Tibial artery (tissue), 4 donors: ENCODE data around the gene SLCO3A1.
A peak's percentile ranks its signal among the peaks of the same experiment; 100 is the strongest.

Experiments used
- DNase-seq, 2 donors: peaks; one replicate each; pipeline ENCODE4 v3.0.0-alpha.2; 2019
- H3K27ac ChIP-seq, 2 donors: fragments of 200-600 bp; sonication (generic) in 1 of 2; 1 replicate in 1 of 2; 2 replicates in 1 of 2; pipeline ENCODE4 v1.5.1; 2018 to 2019; ENCODE audit warnings: mild to moderate bottlenecking in 1 of 2
- H3K27me3 ChIP-seq, 2 donors: fragments of 200-600 bp; sonication (generic) in 1 of 2; one replicate each; pipeline versions ENCODE4 v1.5.1 to v1.6.0; 2016 to 2019
- H3K36me3 ChIP-seq, 3 donors: fragments of 200-600 bp; sonication (generic) in 2 of 3; one replicate each; pipeline ENCODE4 v1.5.1; 2016 to 2019; ENCODE audit warnings: mild to moderate bottlenecking in 2 of 3
- H3K4me1 ChIP-seq, 4 donors: fragments of 200-600 bp; sonication (generic) in 2 of 4; 1 replicate in 3 of 4; 2 replicates in 1 of 4; pipeline ENCODE4 v1.5.1; 2016 to 2019
- H3K4me3 ChIP-seq, 2 donors: fragments of 200-600 bp; sonication (generic) in 1 of 2; 1 replicate in 1 of 2; 2 replicates in 1 of 2; pipeline ENCODE4 v1.5.1; 2018 to 2019; ENCODE audit warnings: mild to moderate bottlenecking in 2 of 2
- H3K9me3 ChIP-seq, 3 donors: fragments of 200-600 bp; sonication (generic) in 1 of 3; one replicate each; pipeline ENCODE4 v1.5.1; 2016 to 2019
- CTCF ChIP-seq, 2 experiments: fragments of 200-600 bp in 1 of 2; fragments of 450-650 bp in 1 of 2; IDR thresholded peaks; one replicate each; pipeline ENCODE4 v1.5.1; 2017 to 2019; ENCODE audit warnings: antibody characterized with exemption in 2 of 2, mild to moderate bottlenecking in 1 of 2, moderate library complexity in 1 of 2
- intact Hi-C: fragments of 100-400 bp; cut with DNase I; formaldehyde crosslinking; loops from one replicate; pipeline ENCODE4 v1.15.0; 2023; ENCODE audit warnings: low total_unique reads

Gene SLCO3A1

GRCh38 chr15:91922646-91923547 lies 69.4 kb downstream of the SLCO3A1 start:
- no peaks in the 10 kb centered on the region for H3K9me3 ChIP-seq
- no peaks in the 10 kb centered on the region for H3K27me3 ChIP-seq
- no peak for DNase-seq
- peak overlapping the region; percentile 12 to 35 for H3K27ac ChIP-seq
- H3K4me1 ChIP-seq: peaks cover 0 to 78% (median 42%) of the 10 kb centered on the region in 4 donors
- TF ChIP-seq CTCF (IDR thresholded peaks at IDR 0.05): no peak
- H3K36me3 ChIP-seq: no peaks in the 10 kb centered on the region
- intact Hi-C loops: no loop called here
- H3K4me3 ChIP-seq: no peak overlapping the region

- Histone ChIP-seq H3K4me3 (no peak overlapping the region), H3K36me3 (no peaks in the 10 kb centered on the region), H3K4me1 (peaks cover 0 to 72% (median 38%) of the 10 kb centered on the region in 4 donors), H3K9me3 (no peaks in the 10 kb centered on the region), H3K27ac (no peak overlapping the region), H3K27me3 (no peaks in the 10 kb centered on the region)
- DNase-seq: no peak
- intact Hi-C loops: no loop called here
- no peak for TF ChIP-seq CTCF (IDR thresholded peaks at IDR 0.05)
Observed at GRCh38 chr15:91924183-91924582, 70.7 kb downstream of the SLCO3A1 start.

- Histone ChIP-seq H3K27ac (no peak overlapping the region), H3K9me3 (no peaks in the 10 kb centered on the region), H3K27me3 (no peaks in the 10 kb centered on the region), H3K36me3 (no peaks in the 10 kb centered on the region), H3K4me3 (no peak overlapping the region), H3K4me1 (peaks cover 0 to 64% (median 34%) of the 10 kb centered on the region in 4 donors)
- DNase-seq: no peak
- TF ChIP-seq CTCF (IDR thresholded peaks at IDR 0.05): no peak
- intact Hi-C loops: no loop called here
Observed at GRCh38 chr15:91924837-91925495, 71.5 kb downstream of the SLCO3A1 start.

GRCh38 chr15:91925794-91926193 lies 72.3 kb downstream of the SLCO3A1 start:
- H3K4me3 ChIP-seq: no peak overlapping the region
- DNase-seq: no peak
- TF ChIP-seq CTCF (IDR thresholded peaks at IDR 0.05): no peak
- H3K27me3 ChIP-seq: no peaks in the 10 kb centered on the region
- intact Hi-C loops: no loop called here
- no peaks in the 10 kb centered on the region for H3K36me3 ChIP-seq
- peak overlapping the region; percentile 24 to 60 for H3K27ac ChIP-seq
- no peaks in the 10 kb centered on the region for H3K9me3 ChIP-seq
- peaks cover 0 to 57% (median 34%) of the 10 kb centered on the region in 4 donors for H3K4me1 ChIP-seq

GRCh38 chr15:91926908-91927270 lies 73.4 kb downstream of the SLCO3A1 start:
- no peak for TF ChIP-seq CTCF (IDR thresholded peaks at IDR 0.05)
- H3K27ac ChIP-seq: peak overlapping the region; percentile 60
- H3K4me1 ChIP-seq: peaks cover 0 to 46% (median 27%) of the 10 kb centered on the region in 4 donors
- no peaks in the 10 kb centered on the region for H3K9me3 ChIP-seq
- no peaks in the 10 kb centered on the region for H3K27me3 ChIP-seq
- peak overlapping the region; percentile 3 to 26 for H3K4me3 ChIP-seq
- intact Hi-C loops: no loop called here
- no peak for DNase-seq
- no peaks in the 10 kb centered on the region for H3K36me3 ChIP-seq
